ENCODE data around the gene POLR1B.
"Not testable (repeated sequence)": the region's sequence is repeated elsewhere in the genome, so short reads cannot be mapped to it uniquely, and the experiment has no call there.

DNA sequence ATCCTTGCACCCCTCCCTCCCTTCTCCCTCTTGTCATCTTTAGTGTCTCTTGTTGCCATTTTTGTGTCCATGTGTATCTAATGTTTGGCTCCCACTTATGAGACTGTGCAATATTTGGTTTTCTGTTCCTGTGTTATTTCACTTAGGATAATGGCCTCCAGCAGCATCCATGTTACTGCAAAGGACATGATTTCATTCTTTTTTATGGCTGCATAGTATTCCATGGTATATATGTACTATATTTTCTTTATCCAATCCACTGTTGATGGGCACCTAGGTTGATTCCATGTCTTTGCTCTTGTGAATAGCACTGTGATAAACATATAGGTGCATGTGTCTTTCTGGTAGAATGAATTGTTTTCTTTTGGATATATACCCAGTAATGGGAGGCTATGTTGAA is 5.6 kb upstream of the POLR1B start:
- TF ChIP-seq, protein P1, sequence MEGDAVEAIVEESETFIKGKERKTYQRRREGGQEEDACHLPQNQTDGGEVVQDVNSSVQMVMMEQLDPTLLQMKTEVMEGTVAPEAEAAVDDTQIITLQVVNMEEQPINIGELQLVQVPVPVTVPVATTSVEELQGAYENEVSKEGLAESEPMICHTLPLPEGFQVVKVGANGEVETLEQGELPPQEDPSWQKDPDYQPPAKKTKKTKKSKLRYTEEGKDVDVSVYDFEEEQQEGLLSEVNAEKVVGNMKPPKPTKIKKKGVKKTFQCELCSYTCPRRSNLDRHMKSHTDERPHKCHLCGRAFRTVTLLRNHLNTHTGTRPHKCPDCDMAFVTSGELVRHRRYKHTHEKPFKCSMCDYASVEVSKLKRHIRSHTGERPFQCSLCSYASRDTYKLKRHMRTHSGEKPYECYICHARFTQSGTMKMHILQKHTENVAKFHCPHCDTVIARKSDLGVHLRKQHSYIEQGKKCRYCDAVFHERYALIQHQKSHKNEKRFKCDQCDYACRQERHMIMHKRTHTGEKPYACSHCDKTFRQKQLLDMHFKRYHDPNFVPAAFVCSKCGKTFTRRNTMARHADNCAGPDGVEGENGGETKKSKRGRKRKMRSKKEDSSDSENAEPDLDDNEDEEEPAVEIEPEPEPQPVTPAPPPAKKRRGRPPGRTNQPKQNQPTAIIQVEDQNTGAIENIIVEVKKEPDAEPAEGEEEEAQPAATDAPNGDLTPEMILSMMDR (IDR thresholded peaks at IDR 0.05) = not testable (repeated sequence)
- TF ChIP-seq EP300 (IDR thresholded peaks at IDR 0.05) = not testable (repeated sequence)
